ENCODE results near the gene HSPB8. TPM values are rescaled to one million over a fixed set of nuclear protein-coding genes. Genes with fewer than 3 reads are reported as not detected.

Gene HSPB8, protein sequence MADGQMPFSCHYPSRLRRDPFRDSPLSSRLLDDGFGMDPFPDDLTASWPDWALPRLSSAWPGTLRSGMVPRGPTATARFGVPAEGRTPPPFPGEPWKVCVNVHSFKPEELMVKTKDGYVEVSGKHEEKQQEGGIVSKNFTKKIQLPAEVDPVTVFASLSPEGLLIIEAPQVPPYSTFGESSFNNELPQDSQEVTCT
- 512 TPM for total RNA-seq
- long read RNA-seq, transcript HSPB8-201 (3 exons, 2,152 nt), result major isoform, 1,695 of 1,746 reads
- long read RNA-seq, partial matches to known transcripts, result 38 of 1,746 reads
- long read RNA-seq, other reads (novel, unspliced or antisense), result 11 of 1,746 reads

GRCh38 chr12:119178544-119179334 lies at the start of gene HSPB8:
TSS of gene HSPB8 (plus strand) at chr12:119178931. CDS start at chr12:119179313, 382 bp downstream.
- H3K36me3 ChIP-seq, result peaks cover 5% of the 10 kb centered on the region
- H3K9me3 ChIP-seq (replicated peaks), result no peaks in the 10 kb centered on the region
- intact Hi-C loops (cut with micrococcal nuclease), result no loop called here
- peak; percentile 94 for DNase-seq
- peak within 1 kb of the TSS; percentile 77 for H3K4me3 ChIP-seq
- H3K27ac ChIP-seq (replicated peaks), result peak within 1 kb of the TSS; percentile 91
- H3K27me3 ChIP-seq (ENCODE audit: low read depth), result peaks cover 4% of the 10 kb centered on the region
- H3K4me1 ChIP-seq, result peaks cover 76% of the 10 kb centered on the region
- TF ChIP-seq, protein P1, sequence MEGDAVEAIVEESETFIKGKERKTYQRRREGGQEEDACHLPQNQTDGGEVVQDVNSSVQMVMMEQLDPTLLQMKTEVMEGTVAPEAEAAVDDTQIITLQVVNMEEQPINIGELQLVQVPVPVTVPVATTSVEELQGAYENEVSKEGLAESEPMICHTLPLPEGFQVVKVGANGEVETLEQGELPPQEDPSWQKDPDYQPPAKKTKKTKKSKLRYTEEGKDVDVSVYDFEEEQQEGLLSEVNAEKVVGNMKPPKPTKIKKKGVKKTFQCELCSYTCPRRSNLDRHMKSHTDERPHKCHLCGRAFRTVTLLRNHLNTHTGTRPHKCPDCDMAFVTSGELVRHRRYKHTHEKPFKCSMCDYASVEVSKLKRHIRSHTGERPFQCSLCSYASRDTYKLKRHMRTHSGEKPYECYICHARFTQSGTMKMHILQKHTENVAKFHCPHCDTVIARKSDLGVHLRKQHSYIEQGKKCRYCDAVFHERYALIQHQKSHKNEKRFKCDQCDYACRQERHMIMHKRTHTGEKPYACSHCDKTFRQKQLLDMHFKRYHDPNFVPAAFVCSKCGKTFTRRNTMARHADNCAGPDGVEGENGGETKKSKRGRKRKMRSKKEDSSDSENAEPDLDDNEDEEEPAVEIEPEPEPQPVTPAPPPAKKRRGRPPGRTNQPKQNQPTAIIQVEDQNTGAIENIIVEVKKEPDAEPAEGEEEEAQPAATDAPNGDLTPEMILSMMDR (IDR thresholded peaks at IDR 0.05; ENCODE audit: borderline replicate concordance), result no peak

DNA sequence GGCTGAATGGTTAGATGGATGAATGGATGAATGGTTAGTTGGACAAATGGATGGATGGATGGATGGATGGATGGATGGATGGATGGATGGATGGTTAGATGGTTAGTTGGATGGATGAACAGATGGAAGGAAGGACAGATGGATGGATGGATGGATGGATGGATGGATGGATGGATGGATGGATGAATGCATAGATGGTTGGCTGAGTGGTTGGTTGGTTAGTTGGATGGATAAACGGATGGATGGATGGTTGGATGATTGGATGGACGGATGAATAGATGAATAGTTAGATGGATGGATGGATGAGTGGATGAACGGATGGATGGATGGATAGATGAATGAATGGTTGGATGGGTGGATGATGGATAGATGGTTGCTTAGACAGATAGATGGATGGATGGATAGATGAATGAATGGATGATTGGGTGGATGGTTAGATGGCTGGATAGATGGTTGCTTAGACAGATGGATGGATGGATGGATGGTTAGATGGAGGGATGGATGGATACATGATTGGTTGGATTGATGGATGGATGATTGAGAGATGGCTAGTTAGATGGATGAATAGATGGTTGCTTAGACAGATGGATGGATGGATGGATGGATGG lies 48.8 kb upstream of the HSPB8 start:
- intact Hi-C loops (cut with micrococcal nuclease), result no loop called here
- no peak for DNase-seq
- TF ChIP-seq, protein P1 (IDR thresholded peaks at IDR 0.05; ENCODE audit: borderline replicate concordance), result no peak

GRCh38 chr12:119130523-119130922 lies 48.2 kb upstream of the HSPB8 start:
- Histone ChIP-seq H3K27me3 (ENCODE audit: low read depth) (no peaks in the 10 kb centered on the region), H3K27ac (replicated peaks) (no peak overlapping the region), H3K9me3 (replicated peaks) (peaks cover 33% of the 10 kb centered on the region), H3K4me1 (no peaks in the 10 kb centered on the region), H3K4me3 (no peak overlapping the region), H3K36me3 (no peaks in the 10 kb centered on the region)
- no peak for DNase-seq
- intact Hi-C loops (cut with micrococcal nuclease), result no loop called here
- TF ChIP-seq, protein P1 (IDR thresholded peaks at IDR 0.05; ENCODE audit: borderline replicate concordance), result no peak

More for the DNA sequence above, 48.8 kb upstream of the HSPB8 start:
- H3K4me3 ChIP-seq, result no peak overlapping the region
- H3K27ac ChIP-seq (replicated peaks), result no peak overlapping the region
- H3K36me3 ChIP-seq, result no peaks in the 10 kb centered on the region
- H3K27me3 ChIP-seq (ENCODE audit: low read depth), result no peaks in the 10 kb centered on the region
- H3K9me3 ChIP-seq (replicated peaks), result peaks cover 33% of the 10 kb centered on the region
- H3K4me1 ChIP-seq, result no peaks in the 10 kb centered on the region

DNA sequence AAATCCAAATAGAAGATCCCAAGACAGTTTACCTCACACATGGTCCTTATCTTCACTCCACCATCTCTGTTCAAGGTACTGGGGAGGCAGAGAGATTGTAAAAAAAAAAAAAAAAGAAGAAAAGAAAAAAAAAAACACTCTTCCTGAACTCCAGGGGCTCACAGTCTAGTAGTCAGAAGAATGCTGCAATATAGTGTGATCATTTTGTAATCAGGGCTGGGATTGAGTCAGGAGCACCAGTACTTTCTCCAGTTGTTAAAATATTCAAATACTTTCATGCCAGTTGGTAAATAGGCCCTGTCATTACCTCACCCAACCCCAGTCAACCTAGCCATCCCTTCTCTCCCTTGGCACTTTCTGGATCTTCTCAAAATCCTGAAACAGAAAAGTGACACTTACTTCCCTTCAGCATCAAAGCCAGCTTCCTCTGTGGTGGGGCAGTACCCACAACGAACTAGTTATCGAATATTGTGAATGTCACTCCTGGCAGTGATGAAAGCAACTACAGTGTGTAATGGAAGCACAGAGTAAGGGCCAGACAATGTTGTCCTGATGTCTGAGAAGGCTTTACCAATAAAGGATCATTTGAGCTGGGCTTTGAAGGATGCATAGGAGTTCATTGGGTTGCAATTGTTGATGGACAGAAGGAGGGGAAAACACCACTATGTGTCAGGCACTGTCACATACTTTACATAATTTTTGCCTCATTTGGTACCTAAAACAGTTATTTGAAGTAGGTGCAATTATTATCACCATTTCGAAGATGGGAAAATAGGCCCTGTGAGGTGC lies 44.3 kb upstream of the HSPB8 start:
- TF ChIP-seq, protein P1 (IDR thresholded peaks at IDR 0.05; ENCODE audit: borderline replicate concordance), result no peak
- no peak overlapping the region for H3K4me3 ChIP-seq

More for the DNA sequence above, 44.3 kb upstream of the HSPB8 start:
- Histone ChIP-seq H3K27ac (replicated peaks) (no peak overlapping the region), H3K9me3 (replicated peaks) (peaks cover 33% of the 10 kb centered on the region), H3K4me1 (no peaks in the 10 kb centered on the region), H3K36me3 (no peaks in the 10 kb centered on the region), H3K27me3 (ENCODE audit: low read depth) (no peaks in the 10 kb centered on the region)
- no peak for DNase-seq
- intact Hi-C loops (cut with micrococcal nuclease), result no loop called here

All from left ventricle myocardium inferior (tissue), 1 donor.